Measurements from ENCODE around the gene CSKMT. TPM values are rescaled to one million over a fixed set of nuclear protein-coding genes. Genes with fewer than 3 reads are reported as not detected.
"Not testable (repeated sequence)": the region's sequence is repeated elsewhere in the genome, so short reads cannot be mapped to it uniquely, and the experiment has no call there.

Gene CSKMT
- total RNA-seq, 2 experiments from 2014 or later: 11.0 to 18.2 TPM

DNA sequence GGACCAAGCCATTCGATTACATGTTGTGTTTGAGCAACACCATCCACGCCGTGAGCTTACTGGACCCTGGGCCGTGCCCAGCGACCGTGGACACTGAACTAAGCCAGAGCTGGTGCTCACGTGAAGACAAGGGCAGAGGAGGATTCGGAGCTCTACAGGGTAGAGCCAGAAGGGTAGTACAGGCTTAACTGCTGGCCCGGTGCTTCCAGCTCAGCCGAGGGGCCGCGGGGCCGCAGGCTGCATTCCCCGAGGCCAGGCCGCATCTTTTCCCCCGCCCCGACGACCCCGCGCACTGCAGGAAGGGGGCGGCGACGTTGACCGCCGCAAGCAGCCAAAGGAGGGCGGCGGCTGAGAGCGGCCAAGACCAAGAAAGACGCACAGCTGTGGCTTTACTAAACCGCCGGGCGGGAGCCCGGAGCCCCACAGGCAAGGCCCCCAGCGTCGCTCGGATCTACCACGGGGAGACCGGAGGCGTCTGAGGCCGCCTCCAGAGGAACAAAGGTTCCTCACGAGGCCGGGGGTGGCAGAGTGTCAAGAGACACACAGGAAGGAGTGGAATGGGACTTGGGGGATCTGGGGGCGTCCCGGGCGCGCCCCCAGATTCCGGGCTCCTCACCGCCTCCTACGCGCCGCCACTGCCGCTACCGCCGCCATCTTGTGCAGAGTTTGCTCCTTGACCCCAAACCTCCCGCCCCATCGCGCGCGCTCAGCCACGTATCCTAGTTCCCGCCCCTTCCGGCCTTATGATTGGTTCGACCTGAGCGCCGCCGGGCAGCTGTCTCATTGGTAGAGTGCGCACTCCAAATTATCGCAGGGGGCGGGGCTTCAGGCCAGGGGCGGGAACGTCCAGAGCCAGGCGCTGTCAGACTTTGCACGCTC is 18.9 kb upstream of the CSKMT start, which contains the start of gene GANAB:
Gene GANAB, minus strand, starts transcription at position 668 of the 879 bp plus-strand sequence. Its CDS starts 14 bp downstream, at position 654.
- H3K4me3 Mint-ChIP-seq: peak within 1 kb of the TSS; percentile 97
- peak; percentile 100 for DNase-seq
- ChIA-PET POLR2A (interaction anchor here (0.6 to 1.5 kb wide), 6 partner anchors 19 to 195 kb away, joined by 3 to 7 read pairs (median 3); partner anchors contain the start of genes C11orf98, CSKMT and HNRNPUL2), CTCF (interaction anchor here (0.6 to 1.4 kb wide), 3 partner anchors 8 to 140 kb away, joined by 3 to 4 read pairs (median 3); partner anchors contain the start of gene MTA2)
- H3K27ac Mint-ChIP-seq: peak within 1 kb of the TSS; percentile 95
- H3K27me3 Mint-ChIP-seq: no peaks in the 10 kb centered on the region
- H3K4me1 Mint-ChIP-seq: peaks cover 42% of the 10 kb centered on the region
- no peaks in the 10 kb centered on the region for H3K9me3 Mint-ChIP-seq
- H3K36me3 Mint-ChIP-seq (ENCODE audit: low read depth): peaks cover 30% of the 10 kb centered on the region

- Mint-ChIP-seq H3K36me3 (ENCODE audit: low read depth) (peaks cover 30% of the 10 kb centered on the region), H3K9me3 (no peaks in the 10 kb centered on the region), H3K27me3 (no peaks in the 10 kb centered on the region), H3K27ac (peak overlapping the region; percentile 95), H3K4me3 (peak overlapping the region; percentile 97), H3K4me1 (peaks cover 41% of the 10 kb centered on the region)
- DNase-seq: no peak
- ChIA-PET CTCF (interaction anchor here (1.1 to 1.4 kb wide), 4 partner anchors 18 to 139 kb away, joined by 3 to 6 read pairs (median 4); partner anchors contain the start of genes C11orf98, CSKMT and MTA2), POLR2A (interaction anchor here (0.6 to 1.5 kb wide), 4 partner anchors 18 to 194 kb away, joined by 3 to 7 read pairs (median 4); partner anchors contain the start of genes C11orf98, CSKMT and HNRNPUL2)
Observed at GRCh38 chr11:62646825-62647608, 18.1 kb upstream of the CSKMT start.

DNA sequence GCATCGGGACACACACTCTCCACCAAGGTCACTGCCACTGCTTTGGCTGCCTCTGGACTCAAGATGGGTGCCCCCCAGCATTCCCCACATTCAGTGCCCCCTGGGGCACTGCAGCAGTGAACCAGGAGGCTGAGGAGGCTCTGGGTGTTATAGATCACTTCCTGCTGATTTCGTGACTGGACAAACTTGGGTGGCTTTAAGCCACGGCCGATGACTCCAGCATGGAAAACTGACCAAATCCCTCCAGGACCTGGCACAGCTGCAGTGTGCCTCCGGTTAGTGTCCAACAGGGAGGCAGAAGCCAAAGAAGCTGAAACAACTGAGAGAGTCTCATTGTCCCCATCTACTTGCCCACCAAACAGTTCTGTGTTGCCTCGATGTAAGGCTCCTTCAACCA is 17.5 kb upstream of the CSKMT start:
- Mint-ChIP-seq H3K27ac (peak overlapping the region; percentile 25), H3K36me3 (ENCODE audit: low read depth) (peaks cover 30% of the 10 kb centered on the region), H3K4me3 (no peak overlapping the region), H3K9me3 (no peaks in the 10 kb centered on the region), H3K4me1 (peaks cover 41% of the 10 kb centered on the region), H3K27me3 (no peaks in the 10 kb centered on the region)
- ChIA-PET POLR2A (no interaction called here), CTCF (interaction anchor here (1.1 to 1.4 kb wide), 3 partner anchors 17 to 24 kb away, joined by 3 to 6 read pairs (median 5); partner anchors contain the start of genes C11orf98 and CSKMT)
- DNase-seq: no peak

DNA sequence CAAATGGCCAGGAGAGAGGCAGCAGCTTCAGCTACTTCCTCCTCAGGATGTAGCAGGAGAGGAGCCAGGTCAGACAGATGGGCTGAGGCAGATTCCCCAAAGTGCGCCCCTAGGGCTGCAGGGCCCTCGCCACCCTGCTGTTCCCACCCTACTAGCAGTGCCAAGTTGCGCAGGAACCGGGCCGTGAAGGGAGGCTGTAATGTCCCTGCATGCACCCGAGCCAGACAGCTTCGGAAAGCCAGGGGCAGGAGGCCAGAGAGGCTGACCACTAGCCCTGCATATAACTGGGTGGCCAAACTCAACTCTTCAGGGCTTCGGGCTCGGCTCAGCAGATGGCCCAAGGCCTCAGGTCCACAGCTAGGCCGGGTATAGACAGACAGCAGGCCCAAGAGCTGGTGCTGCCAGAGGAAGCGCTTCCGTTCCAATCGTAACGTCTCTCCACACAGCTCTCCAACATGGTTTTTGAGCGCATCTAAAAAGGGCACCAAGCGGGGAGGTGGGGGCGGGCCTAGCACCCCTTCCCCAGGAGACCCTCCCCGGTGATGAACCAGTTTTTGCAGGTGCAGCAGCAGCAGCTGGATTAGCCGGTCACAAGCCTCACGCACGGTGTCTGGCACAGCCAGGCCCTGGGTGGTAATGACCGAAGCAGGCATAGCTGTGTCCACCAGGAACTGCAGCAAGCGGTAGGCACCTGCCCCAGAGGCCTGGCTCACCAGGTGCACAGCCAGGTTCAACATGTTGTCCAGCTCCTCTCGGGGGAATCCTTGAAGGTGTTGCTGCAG is 16.7 kb upstream of the CSKMT start:
- Mint-ChIP-seq H3K36me3 (ENCODE audit: low read depth) (peaks cover 24% of the 10 kb centered on the region), H3K27ac (no peak overlapping the region), H3K4me3 (no peak overlapping the region), H3K9me3 (no peaks in the 10 kb centered on the region), H3K27me3 (no peaks in the 10 kb centered on the region), H3K4me1 (peaks cover 40% of the 10 kb centered on the region)
- DNase-seq: no peak
- ChIA-PET CTCF (interaction anchor here (0.9 to 1.4 kb wide), 8 partner anchors 7 to 37 kb away, joined by 3 to 6 read pairs (median 4); partner anchors contain the start of genes C11orf98, CSKMT and UQCC3), POLR2A (no interaction called here)

DNA sequence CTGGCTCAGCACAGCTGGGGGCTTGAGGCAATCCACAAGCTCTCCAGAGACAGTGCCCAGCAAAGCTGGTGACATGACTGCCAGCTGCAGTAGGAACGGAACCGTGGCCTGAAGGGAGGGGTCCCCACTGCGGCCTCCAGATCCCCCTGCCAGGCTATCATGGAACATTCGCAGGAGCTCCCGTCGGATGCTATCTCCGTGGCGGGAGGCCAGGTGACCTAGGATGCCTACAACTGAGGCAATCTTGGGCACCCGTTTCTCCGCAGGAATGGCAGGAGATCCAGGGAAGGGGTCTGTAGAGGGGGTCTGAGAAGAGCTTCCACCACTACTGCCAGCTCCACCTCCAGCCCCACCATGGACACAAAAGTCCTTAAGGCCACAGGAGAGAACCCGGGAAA is 16.1 kb upstream of the CSKMT start:
- no peak overlapping the region for H3K27ac Mint-ChIP-seq
- CTCF ChIA-PET: interaction anchor here (0.9 to 1.4 kb wide), 7 partner anchors 8 to 38 kb away, joined by 3 to 5 read pairs (median 4); partner anchors contain the start of genes ROM1 and UQCC3
- H3K4me1 Mint-ChIP-seq: peaks cover 43% of the 10 kb centered on the region
- no peaks in the 10 kb centered on the region for H3K27me3 Mint-ChIP-seq
- POLR2A ChIA-PET: no interaction called here
- no peaks in the 10 kb centered on the region for H3K9me3 Mint-ChIP-seq
- H3K36me3 Mint-ChIP-seq (ENCODE audit: low read depth): peaks cover 24% of the 10 kb centered on the region
- DNase-seq: no peak
- H3K4me3 Mint-ChIP-seq: no peak overlapping the region

- Mint-ChIP-seq H3K9me3 (no peaks in the 10 kb centered on the region), H3K4me1 (peaks cover 44% of the 10 kb centered on the region), H3K4me3 (no peak overlapping the region), H3K27me3 (no peaks in the 10 kb centered on the region), H3K27ac (no peak overlapping the region), H3K36me3 (ENCODE audit: low read depth) (peaks cover 19% of the 10 kb centered on the region)
- POLR2A ChIA-PET: interaction anchor here (0.6 to 0.7 kb wide), 3 partner anchors 23 to 68 kb away, joined by 3 to 5 read pairs (median 4); no protein-coding TSS in a partner anchor
- CTCF ChIA-PET: interaction anchor here (1.0 to 1.3 kb wide), 5 partner anchors 9 to 106 kb away, joined by 3 to 5 read pairs (median 3); partner anchors contain the start of genes ROM1 and UQCC3
- no peak for DNase-seq
Observed at GRCh38 chr11:62649486-62649885, 15.6 kb upstream of the CSKMT start.

DNA sequence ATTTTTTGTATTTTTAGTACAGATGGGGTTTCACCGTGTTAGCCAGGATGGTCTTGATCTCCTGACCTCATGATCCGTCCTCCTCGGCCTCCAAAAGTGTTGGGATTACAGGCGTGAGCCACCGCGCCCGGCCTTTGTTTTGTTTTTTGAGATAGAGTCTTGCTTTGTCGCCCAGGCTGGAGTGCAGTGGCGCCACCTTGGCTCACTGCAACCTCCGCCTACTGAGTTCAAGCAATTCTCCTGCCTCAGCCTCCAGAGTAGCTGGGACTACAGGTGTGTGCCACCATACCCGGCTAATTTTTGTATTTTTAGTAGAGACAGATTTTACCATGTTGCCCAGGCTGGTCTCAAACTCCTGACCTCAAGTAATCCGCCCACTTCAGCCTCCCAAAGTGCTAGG is 14.8 kb upstream of the CSKMT start:
- H3K4me3 Mint-ChIP-seq, H3K9me3 Mint-ChIP-seq, H3K27me3 Mint-ChIP-seq, DNase-seq: not testable (repeated sequence)
- Mint-ChIP-seq H3K27ac (peak overlapping the region; percentile 66), H3K36me3 (ENCODE audit: low read depth) (peaks cover 15% of the 10 kb centered on the region), H3K4me1 (peaks cover 38% of the 10 kb centered on the region)
- POLR2A ChIA-PET: interaction anchor here (0.6 kb wide), 1 partner anchor 69 kb away, joined by 3 read pairs; no protein-coding TSS in a partner anchor
- CTCF ChIA-PET: interaction anchor here (0.6 to 1.3 kb wide), 5 partner anchors 12 to 107 kb away, joined by 3 to 5 read pairs (median 3); partner anchors contain the start of genes LBHD1 and ROM1

DNA sequence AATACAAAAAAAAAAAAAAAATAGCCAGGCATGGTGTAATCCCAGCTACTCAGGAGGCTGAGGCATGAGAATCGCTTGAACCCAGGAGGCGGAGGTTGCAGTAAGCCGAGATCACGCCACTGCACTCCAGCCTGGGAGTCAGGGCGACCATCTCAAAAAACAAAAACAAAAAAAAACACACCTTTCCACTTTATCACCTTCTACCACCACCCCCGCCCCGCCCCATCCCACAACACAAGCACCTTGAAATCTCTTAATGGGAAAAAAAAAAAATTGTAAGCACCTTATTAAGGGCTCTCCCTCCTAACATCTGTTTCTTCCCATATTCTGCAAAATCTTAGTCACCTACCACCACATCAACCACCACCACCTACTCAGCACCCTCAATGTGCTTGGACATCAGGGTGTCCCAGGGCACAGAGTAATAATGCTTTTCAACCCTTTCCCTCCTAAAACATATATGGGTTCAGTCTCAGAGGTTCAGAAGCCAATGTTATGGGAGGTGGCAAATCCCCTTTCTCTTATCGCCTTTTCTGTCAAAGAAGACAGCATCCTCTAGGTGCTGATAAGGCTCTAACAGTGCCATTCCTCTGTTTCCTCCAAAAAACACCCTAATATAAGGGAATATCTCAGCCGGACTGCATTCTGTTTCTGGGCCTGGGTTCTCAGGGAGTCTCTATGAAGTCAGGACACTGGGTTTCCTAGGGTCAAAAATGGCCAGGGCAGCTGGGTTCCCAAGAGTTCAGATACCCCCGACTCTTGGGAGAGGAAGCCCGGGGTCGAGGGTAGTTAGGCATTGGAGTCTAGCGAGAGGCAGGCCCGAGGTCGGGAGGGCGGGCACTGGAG is 12.7 kb upstream of the CSKMT start:
- Mint-ChIP-seq H3K4me3 (peak overlapping the region; percentile 91), H3K4me1 (peaks cover 27% of the 10 kb centered on the region), H3K9me3 (no peaks in the 10 kb centered on the region), H3K27ac (peak overlapping the region; percentile 91), H3K27me3 (no peaks in the 10 kb centered on the region), H3K36me3 (ENCODE audit: low read depth) (peaks cover 11% of the 10 kb centered on the region)
- ChIA-PET POLR2A (interaction anchor here (0.6 to 1.0 kb wide), 4 partner anchors 12 to 1545 kb away, joined by 3 to 13 read pairs (median 3); partner anchors contain the start of genes C11orf98 and CSKMT), CTCF (interaction anchor here (1.0 to 1.1 kb wide), 5 partner anchors 12 to 119 kb away, joined by 3 to 4 read pairs (median 3); partner anchors contain the start of genes C11orf98, CSKMT and TAF6L)
- no peak for DNase-seq

- H3K27me3 Mint-ChIP-seq: no peaks in the 10 kb centered on the region
- peak overlapping the region; percentile 77 for H3K27ac Mint-ChIP-seq
- POLR2A ChIA-PET: interaction anchor here (2.4 kb wide), 1 partner anchor 11 kb away, joined by 14 read pairs; the partner anchor contains the start of genes C11orf98 and CSKMT
- H3K4me1 Mint-ChIP-seq: peaks cover 27% of the 10 kb centered on the region
- H3K36me3 Mint-ChIP-seq (ENCODE audit: low read depth): peaks cover 7% of the 10 kb centered on the region
- DNase-seq: no peak
- CTCF ChIA-PET: interaction anchor here (1.1 to 2.5 kb wide), 8 partner anchors 10 to 132 kb away, joined by 3 to 10 read pairs (median 5); partner anchors contain the start of genes C11orf98, CSKMT and TUT1
- peak overlapping the region; percentile 91 for H3K4me3 Mint-ChIP-seq
- no peaks in the 10 kb centered on the region for H3K9me3 Mint-ChIP-seq
Observed at GRCh38 chr11:62654297-62654696, 10.8 kb upstream of the CSKMT start.

DNA sequence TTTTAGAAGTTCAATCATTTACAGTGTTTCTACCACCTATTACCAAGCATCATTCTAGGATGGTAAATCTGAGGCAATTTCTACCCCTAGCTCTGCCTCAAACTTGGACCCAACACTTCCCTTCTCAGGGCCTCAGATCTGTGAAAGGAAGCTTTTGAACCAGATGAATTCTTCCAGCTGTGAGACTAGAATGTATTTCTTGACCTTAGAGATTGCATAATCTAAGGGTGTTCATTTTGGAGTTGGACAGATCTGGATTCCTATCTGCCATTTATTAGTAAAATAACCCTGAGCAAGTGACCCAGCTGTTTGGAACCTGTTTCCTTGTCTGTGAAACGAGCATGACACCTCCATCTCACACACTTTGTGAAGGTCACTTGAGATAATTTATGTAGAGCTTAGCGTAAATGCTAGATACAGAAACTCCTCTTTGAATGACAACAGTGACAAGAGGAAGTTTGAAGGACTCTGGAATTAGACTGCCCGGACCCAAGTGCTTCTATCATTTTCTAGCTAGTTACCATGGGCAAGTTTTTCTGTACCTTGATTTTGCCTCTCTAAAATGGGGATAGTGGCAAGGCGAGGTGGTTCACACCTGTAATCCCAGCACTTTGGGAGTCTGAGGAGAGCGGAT is 8.2 kb upstream of the CSKMT start:
- H3K4me3 Mint-ChIP-seq: no peak overlapping the region
- H3K27ac Mint-ChIP-seq: no peak overlapping the region
- POLR2A ChIA-PET: interaction anchor here (1.3 kb wide), 1 partner anchor 8 kb away, joined by 7 read pairs; the partner anchor contains the start of genes C11orf98 and CSKMT
- DNase-seq: no peak
- peaks cover 17% of the 10 kb centered on the region for H3K4me1 Mint-ChIP-seq
- CTCF ChIA-PET: interaction anchor here (0.5 to 1.6 kb wide), 7 partner anchors 8 to 205 kb away, joined by 3 to 7 read pairs (median 4); partner anchors contain the start of genes C11orf98 and CSKMT
- no peaks in the 10 kb centered on the region for H3K27me3 Mint-ChIP-seq
- H3K9me3 Mint-ChIP-seq: no peaks in the 10 kb centered on the region
- peaks cover 6% of the 10 kb centered on the region for H3K36me3 Mint-ChIP-seq (ENCODE audit: low read depth)
